Lung microvascular endothelial cell (primary cell): ENCODE results near the gene ADAM30. TPM values are rescaled to one million over a fixed set of nuclear protein-coding genes. Genes with fewer than 3 reads are reported as not detected.

Experiments used
- DNase-seq, 2 donors: peaks; one replicate each; pipeline versions ENCODE4 v3.0.0 to v3.0.0-alpha.2; 2010; ENCODE audit warnings: low read depth in 2 of 2
- total RNA-seq: library from RNA; depleted of rRNA; stranded (reverse); fragments of >200 nt; gene quantifications from 2 replicates; pipeline ENCODE4 v1.2.1, GENCODE V29; 2014

The ADAM30 gene
- not detected in 2 replicates for total RNA-seq

GRCh38 chr1:119896303-119896702 lies at the start of gene ADAM30:
Gene ADAM30, minus strand, starts transcription at chr1:119896515. Its CDS starts 179 bp downstream, at chr1:119896336.
- no peak for DNase-seq

DNA sequence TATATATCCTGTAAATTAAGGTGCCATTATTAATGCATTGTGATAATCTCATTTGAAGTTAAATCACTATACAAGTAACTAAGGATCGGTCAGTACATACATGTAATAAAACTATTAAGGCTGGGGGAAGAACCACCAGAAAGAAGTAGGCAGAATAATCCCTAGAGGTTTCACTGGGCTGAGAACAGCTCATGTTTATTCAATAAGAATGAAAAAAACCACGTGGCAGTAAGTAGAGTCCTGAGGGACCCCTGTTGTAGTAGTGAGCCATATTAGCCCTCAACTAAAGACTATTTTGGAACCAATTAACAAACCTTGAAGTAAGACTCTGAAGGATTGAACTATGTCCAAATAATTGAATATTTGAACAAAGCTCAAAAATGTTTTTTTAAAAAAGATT lies 46.9 kb upstream of the ADAM30 start:
- no peak for DNase-seq

GRCh38 chr1:119941392-119941791 lies 45.1 kb upstream of the ADAM30 start:
- no peak for DNase-seq

GRCh38 chr1:119940697-119941096 lies 44.4 kb upstream of the ADAM30 start:
- no peak for DNase-seq

DNA sequence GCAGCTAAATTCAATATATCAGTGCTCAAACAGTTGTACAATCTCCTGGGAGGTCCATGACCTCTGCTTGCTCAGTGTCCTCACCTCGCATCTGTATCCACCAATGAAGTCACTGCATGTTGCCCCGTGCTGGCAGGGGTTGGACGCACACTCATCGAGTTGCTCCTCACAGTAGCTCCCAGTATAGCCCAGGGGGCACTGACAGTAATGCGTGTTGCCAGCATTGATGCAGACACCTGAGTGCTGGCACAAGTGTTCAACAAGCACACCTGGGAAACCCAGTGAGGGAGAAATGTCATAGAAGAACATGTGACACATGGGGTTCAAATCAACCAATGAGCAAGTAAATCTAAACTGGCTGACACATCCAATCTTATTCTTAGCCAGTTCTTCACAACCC lies 40.9 kb upstream of the ADAM30 start:
- no peak for DNase-seq

GRCh38 chr1:119935915-119936314 lies 39.6 kb upstream of the ADAM30 start:
- no peak for DNase-seq

- no peak for DNase-seq
These were observed 39.1 kb upstream of the ADAM30 start for GRCh38 chr1:119935373-119935772.

DNA sequence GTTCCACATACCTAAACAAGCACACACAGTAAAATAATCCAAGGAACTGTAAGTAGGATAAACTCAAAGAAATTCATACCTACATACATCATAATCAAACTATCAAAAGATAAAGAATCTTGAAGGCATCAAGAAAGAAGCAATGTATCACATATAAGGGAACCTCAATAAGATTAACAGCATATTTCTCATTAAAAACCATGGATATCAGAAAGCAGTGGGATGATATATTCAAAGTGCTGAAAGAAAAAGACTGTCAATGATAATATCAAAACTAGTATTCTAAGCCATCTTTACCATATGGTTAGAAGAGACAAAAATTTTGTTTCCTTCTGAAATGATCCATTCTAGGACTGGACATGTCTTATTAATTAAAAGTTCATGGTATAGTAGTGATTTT lies 37.1 kb upstream of the ADAM30 start:
- DNase-seq, result no peak

- no peak for DNase-seq
These were observed 33.5 kb upstream of the ADAM30 start for GRCh38 chr1:119929643-119930315.

GRCh38 chr1:119926553-119926952 lies 30.2 kb upstream of the ADAM30 start:
- DNase-seq, result no peak

DNA sequence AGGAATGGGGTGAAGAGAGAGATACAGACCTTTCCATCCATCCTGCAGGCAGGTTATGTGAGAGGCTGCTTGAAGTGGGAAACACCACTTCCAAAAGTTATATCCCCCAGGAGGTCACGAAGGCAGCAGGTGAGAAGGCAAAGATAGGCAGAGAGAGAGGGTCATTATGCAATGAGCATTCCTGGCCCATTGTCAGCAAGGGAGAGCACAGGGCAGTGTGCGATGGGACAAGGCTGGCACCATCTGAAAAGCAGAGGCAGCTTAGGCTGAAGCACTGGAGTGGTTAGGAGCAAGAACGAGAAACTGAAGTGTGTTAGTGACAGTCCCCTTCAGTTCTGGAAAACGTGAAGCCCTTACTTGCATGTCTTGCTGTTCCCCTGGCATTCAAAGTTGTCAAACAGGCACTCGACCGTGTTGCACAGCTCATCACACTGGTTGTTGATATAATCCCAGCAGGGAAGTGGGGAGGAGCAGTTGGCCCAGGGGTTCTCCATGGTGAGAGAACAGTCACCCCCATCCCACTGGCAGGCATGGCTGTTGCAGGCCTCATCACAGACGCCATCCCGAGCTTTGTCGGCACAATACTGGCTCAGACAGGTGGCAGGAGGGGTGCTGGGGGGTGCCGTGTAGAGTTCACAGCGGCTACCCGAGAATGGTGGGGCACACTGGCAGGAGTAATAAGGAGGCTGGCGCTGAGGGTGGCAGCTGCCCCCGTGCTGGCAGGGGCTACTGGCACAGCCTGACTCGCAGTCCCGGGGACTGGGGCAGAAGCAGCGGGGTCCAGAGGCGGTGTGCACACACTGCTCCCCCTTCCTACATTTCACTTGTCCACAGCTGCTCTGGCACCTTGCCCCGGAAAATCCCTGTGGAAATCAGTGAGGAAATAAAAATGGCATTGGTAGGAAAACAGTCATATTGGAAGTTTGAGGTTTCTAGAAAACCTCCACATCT lies 28.9 kb upstream of the ADAM30 start:
- no peak for DNase-seq

GRCh38 chr1:119920104-119920968 lies 24.0 kb upstream of the ADAM30 start:
- DNase-seq, result no peak

- no peak for DNase-seq
These were observed 22.9 kb upstream of the ADAM30 start for GRCh38 chr1:119919241-119919640.

GRCh38 chr1:119918301-119918700 lies 22.0 kb upstream of the ADAM30 start:
- DNase-seq, result no peak

DNA sequence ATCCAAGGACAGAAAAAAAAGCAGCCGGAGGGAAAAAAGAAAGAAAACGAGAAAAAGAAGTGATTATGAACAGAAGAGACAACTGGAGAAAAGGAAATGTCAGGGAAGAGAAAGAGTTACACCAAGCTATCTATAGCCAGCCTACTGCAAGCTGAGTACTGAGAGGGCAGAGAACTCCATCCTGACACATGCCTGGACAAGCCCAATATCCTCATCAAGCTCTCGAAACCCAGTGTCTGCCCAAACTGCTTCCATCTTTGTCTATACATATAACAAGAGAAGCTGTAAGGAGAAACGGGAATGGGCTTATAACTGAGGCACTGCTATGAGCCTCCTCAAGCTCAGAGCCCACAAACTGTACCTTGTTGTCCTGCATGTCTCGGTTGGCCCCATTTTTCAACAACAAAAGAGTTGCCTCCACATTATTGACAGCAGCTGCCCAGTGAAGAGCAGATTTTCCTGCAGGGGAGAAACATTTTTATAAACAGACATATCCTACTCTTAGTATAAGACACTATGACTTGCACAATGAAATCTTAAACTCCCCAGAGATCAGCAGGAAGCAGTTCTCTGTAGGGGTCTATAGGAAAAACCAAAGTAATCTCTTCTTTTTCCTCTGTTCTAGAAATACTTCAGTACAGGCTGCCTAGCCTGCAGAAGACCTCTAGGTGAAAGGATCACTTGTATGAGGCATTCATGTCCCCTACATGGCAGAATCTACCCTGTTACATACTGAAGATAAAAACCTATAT lies 21.2 kb upstream of the ADAM30 start:
- no peak for DNase-seq

GRCh38 chr1:119915517-119915916 lies 19.2 kb upstream of the ADAM30 start:
- DNase-seq, result no peak

DNA sequence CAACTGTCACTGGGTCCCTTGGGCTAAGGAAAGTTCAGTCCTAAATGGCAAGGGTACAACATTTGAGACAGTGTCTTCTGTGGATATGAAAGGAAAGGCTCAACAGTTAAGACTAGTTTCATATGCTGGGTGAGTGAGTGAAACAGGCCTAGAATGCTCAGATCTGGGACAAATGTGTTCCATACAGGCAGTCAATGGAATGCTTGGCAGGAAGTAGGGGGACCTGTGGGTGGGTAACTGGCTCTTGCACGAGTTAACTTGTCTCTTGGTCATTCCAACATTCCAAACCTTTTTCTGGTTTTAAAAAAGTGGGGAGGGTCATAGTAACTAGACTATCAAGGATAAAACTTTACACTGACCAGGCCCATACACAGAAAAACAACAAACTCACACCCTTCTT lies 17.8 kb upstream of the ADAM30 start:
- DNase-seq, result no peak

DNA sequence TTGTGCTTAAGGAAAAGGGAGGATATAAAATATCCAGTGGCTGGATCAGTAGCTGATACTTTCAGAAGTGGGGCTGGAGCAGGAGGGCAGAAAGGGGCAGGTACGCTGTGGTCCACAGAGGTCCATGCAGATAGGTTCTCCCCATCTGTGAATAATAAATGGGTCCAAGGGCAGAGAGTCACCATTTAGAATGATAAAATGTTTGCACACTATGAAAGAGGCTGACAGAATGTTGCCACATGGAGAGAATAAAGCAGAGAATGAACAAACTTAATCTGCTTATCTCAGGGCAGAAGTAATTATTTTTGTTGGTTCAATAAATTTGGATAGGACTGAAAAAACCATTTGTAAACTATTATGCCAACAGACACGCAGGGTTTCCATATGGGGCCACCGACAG lies 16.6 kb upstream of the ADAM30 start:
- no peak for DNase-seq

- no peak for DNase-seq
These were observed 15.5 kb upstream of the ADAM30 start for GRCh38 chr1:119911775-119912174.

GRCh38 chr1:119910618-119911017 lies 14.3 kb upstream of the ADAM30 start:
- no peak for DNase-seq
